ENCODE measurements around the gene MUC4. TPM values are rescaled to one million over a fixed set of nuclear protein-coding genes. Genes with fewer than 3 reads are reported as not detected.

MUC4 gene
- total RNA-seq, 1 experiment from 2014 or later: not detected

GRCh38 chr3:195748661-195749060 lies 63.1 kb downstream of the MUC4 start:
- no peak for TF ChIP-seq CTCF (conservative IDR thresholded peaks at IDR 0.05; ENCODE audit: low read depth, low read length)
- no peak for TF ChIP-seq EZH2 (IDR thresholded peaks at IDR 0.05; ENCODE audit: borderline replicate concordance, low read depth, low read length, poor library complexity, severe bottlenecking)
- no peak for DNase-seq (ENCODE audit: low spot score)
- CTCF ChIA-PET: interaction anchor here (0.5 kb wide), 1 partner anchor 33 kb away, joined by 5 read pairs; no protein-coding TSS in a partner anchor
- POLR2A ChIA-PET (ENCODE audit: low non-redundant PET): no interaction called here
- no peaks in the 10 kb centered on the region for H3K9me3 ChIP-seq (ENCODE audit: low read depth, low read length, poor library complexity, severe bottlenecking)
- no peaks in the 10 kb centered on the region for H3K4me1 ChIP-seq (ENCODE audit: insufficient read depth, low read length, poor library complexity, severe bottlenecking)
- intact Hi-C loops (cut with micrococcal nuclease; ENCODE audit: unreplicated experiment): no loop called here
- no peaks in the 10 kb centered on the region for H3K36me3 ChIP-seq (ENCODE audit: insufficient read depth, low read length, poor library complexity, severe bottlenecking)
- H3K27me3 ChIP-seq (replicated peaks; ENCODE audit: insufficient read depth, low read depth, low read length, poor library complexity): no peaks in the 10 kb centered on the region
- H3K27ac ChIP-seq (ENCODE audit: low read depth, low read length, poor library complexity, severe bottlenecking): no peak overlapping the region
- H3K4me3 ChIP-seq (ENCODE audit: low read depth, low read length, poor library complexity, severe bottlenecking): no peak overlapping the region
- no TSS peak for BruUV-seq (replicated peaks)

- intact Hi-C loops (cut with micrococcal nuclease; ENCODE audit: unreplicated experiment): no loop called here
- Histone ChIP-seq H3K4me1 (ENCODE audit: insufficient read depth, low read length, poor library complexity, severe bottlenecking) (no peaks in the 10 kb centered on the region), H3K27ac (ENCODE audit: low read depth, low read length, poor library complexity, severe bottlenecking) (no peak overlapping the region), H3K27me3 (replicated peaks; ENCODE audit: insufficient read depth, low read depth, low read length, poor library complexity) (no peaks in the 10 kb centered on the region), H3K4me3 (ENCODE audit: low read depth, low read length, poor library complexity, severe bottlenecking) (no peak overlapping the region), H3K36me3 (ENCODE audit: insufficient read depth, low read length, poor library complexity, severe bottlenecking) (no peaks in the 10 kb centered on the region), H3K9me3 (ENCODE audit: low read depth, low read length, poor library complexity, severe bottlenecking) (no peaks in the 10 kb centered on the region)
- no peak for TF ChIP-seq EZH2 (IDR thresholded peaks at IDR 0.05; ENCODE audit: borderline replicate concordance, low read depth, low read length, poor library complexity, severe bottlenecking)
- TF ChIP-seq CTCF (conservative IDR thresholded peaks at IDR 0.05; ENCODE audit: low read depth, low read length): no peak
- no peak for DNase-seq (ENCODE audit: low spot score)
- ChIA-PET POLR2A (ENCODE audit: low non-redundant PET) (no interaction called here), CTCF (no interaction called here)
- BruUV-seq (replicated peaks): no TSS peak
These were observed 65.0 kb downstream of the MUC4 start for GRCh38 chr3:195746751-195747150.

- ChIA-PET POLR2A (ENCODE audit: low non-redundant PET) (no interaction called here), CTCF (no interaction called here)
- no peak for TF ChIP-seq CTCF (conservative IDR thresholded peaks at IDR 0.05; ENCODE audit: low read depth, low read length)
- no peak for TF ChIP-seq EZH2 (IDR thresholded peaks at IDR 0.05; ENCODE audit: borderline replicate concordance, low read depth, low read length, poor library complexity, severe bottlenecking)
- no peaks in the 10 kb centered on the region for H3K27me3 ChIP-seq (replicated peaks; ENCODE audit: insufficient read depth, low read depth, low read length, poor library complexity)
- H3K4me3 ChIP-seq (ENCODE audit: low read depth, low read length, poor library complexity, severe bottlenecking): no peak overlapping the region
- H3K36me3 ChIP-seq (ENCODE audit: insufficient read depth, low read length, poor library complexity, severe bottlenecking): no peaks in the 10 kb centered on the region
- DNase-seq (ENCODE audit: low spot score): no peak
- no TSS peak for BruUV-seq (replicated peaks)
- H3K4me1 ChIP-seq (ENCODE audit: insufficient read depth, low read length, poor library complexity, severe bottlenecking): no peaks in the 10 kb centered on the region
- no peak overlapping the region for H3K27ac ChIP-seq (ENCODE audit: low read depth, low read length, poor library complexity, severe bottlenecking)
- H3K9me3 ChIP-seq (ENCODE audit: low read depth, low read length, poor library complexity, severe bottlenecking): no peaks in the 10 kb centered on the region
- intact Hi-C loops (cut with micrococcal nuclease; ENCODE audit: unreplicated experiment): no loop called here
These were observed 65.4 kb downstream of the MUC4 start for GRCh38 chr3:195746346-195746745.

Measured in A673 (cell line).